GM21447 (cell line): Measurements from ENCODE around the gene SLBP.

ENCODE experiments used
- ATAC-seq: cut with Tn5 transposase; IDR thresholded peaks from one replicate; pipeline ENCODE4 v1.9.1; 2021; ENCODE audit not compliant: unreplicated experiment

The SLBP gene

GRCh38 chr4:1712216-1713002, at the start of gene SLBP:
TSS of gene SLBP (minus strand) at chr4:1712319. CDS start at chr4:1712188, 131 bp downstream.
- peak; percentile 61 for ATAC-seq

GRCh38 chr4:1761130-1761689, 49.1 kb upstream of the SLBP start:
- ATAC-seq: no peak

GRCh38 chr4:1760521-1761071, 48.5 kb upstream of the SLBP start:
- no peak for ATAC-seq

- ATAC-seq: no peak
Observed at GRCh38 chr4:1759818-1760223, 47.7 kb upstream of the SLBP start.

GRCh38 chr4:1759170-1759817, 47.2 kb upstream of the SLBP start:
- ATAC-seq: no peak

- no peak for ATAC-seq
Observed at GRCh38 chr4:1758306-1759121, 46.4 kb upstream of the SLBP start.

GRCh38 chr4:1757836-1758235, 45.7 kb upstream of the SLBP start:
- no peak for ATAC-seq

GRCh38 chr4:1756893-1757779, 45.0 kb upstream of the SLBP start:
- no peak for ATAC-seq

GRCh38 chr4:1756079-1756478, 44.0 kb upstream of the SLBP start:
- ATAC-seq: no peak

- no peak for ATAC-seq
Observed at GRCh38 chr4:1755297-1755696, 43.2 kb upstream of the SLBP start.

- no peak for ATAC-seq
Observed at GRCh38 chr4:1754336-1754735, 42.2 kb upstream of the SLBP start.

GRCh38 chr4:1753697-1754311, 41.7 kb upstream of the SLBP start:
- ATAC-seq: no peak

GRCh38 chr4:1753294-1753696, 41.2 kb upstream of the SLBP start:
- ATAC-seq: no peak

GRCh38 chr4:1752284-1753041, 40.3 kb upstream of the SLBP start:
- ATAC-seq: no peak

- ATAC-seq: no peak
Observed at GRCh38 chr4:1751919-1752283, 39.8 kb upstream of the SLBP start.

- no peak for ATAC-seq
Observed at GRCh38 chr4:1751155-1751918, 39.2 kb upstream of the SLBP start.

- no peak for ATAC-seq
Observed at GRCh38 chr4:1750381-1751154, 38.4 kb upstream of the SLBP start.

GRCh38 chr4:1749826-1750225, 37.7 kb upstream of the SLBP start:
- no peak for ATAC-seq
